Measurements from ENCODE around the gene DNMT1.

DNA sequence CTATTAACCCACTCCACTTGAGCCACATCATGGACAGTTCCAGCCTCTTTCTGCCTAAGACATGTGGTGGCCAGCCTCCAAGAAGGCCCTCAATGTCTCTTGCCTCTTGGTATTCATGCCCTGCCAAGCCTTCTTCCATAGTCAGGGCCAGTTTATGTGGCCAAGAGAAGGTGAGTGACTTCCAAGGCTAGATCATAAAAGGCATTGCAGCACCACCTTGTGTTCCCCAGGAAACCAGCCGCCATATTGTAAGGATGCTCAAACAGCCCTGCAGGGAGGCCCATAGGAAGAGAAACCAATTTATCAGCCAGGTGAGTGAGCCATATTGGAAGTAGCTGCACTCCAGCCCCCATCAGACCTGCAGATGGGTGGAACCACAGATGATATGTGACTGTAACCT lies 12.3 kb upstream of the DNMT1 start:
- no peak for TF ChIP-seq GATA2 (IDR thresholded peaks at IDR 0.05; ENCODE audit: low read depth, low read length)
- no peak for TF ChIP-seq GATA3 (IDR thresholded peaks at IDR 0.05; ENCODE audit: low read depth, low read length)
